Sigmoid colon (tissue), 7 donors: Measurements from ENCODE around the gene PTPRD. TPM values are rescaled to one million over a fixed set of nuclear protein-coding genes. Genes with fewer than 3 reads are reported as not detected.

Experiments
- DNase-seq: peaks from one replicate; pipeline ENCODE4 v3.0.0-alpha.2; 2019
- H3K27ac ChIP-seq, 4 donors: fragments of 200-600 bp; sonication (generic); one replicate each; pipeline ENCODE4 v1.5.1; 2016 to 2019; ENCODE audit warnings: mild to moderate bottlenecking in 1 of 4
- H3K27me3 ChIP-seq, 3 donors: fragments of 200-600 bp; sonication (generic); one replicate each; pipeline ENCODE4 v1.5.1; 2019; ENCODE audit warnings: mild to moderate bottlenecking in 1 of 3
- H3K36me3 ChIP-seq, 4 donors: fragments of 200-600 bp; sonication (generic); one replicate each; pipeline ENCODE4 v1.5.1; 2016 to 2019
- H3K4me1 ChIP-seq, 4 donors: fragments of 200-600 bp; sonication (generic); one replicate each; pipeline ENCODE4 v1.5.1; 2017 to 2019
- H3K4me3 ChIP-seq, 4 donors: fragments of 200-600 bp; sonication (generic); one replicate each; pipeline ENCODE4 v1.5.1; 2017 to 2019; ENCODE audit warnings: mild to moderate bottlenecking in 2 of 4, moderate library complexity in 1 of 4
- H3K9me3 ChIP-seq, 4 donors: fragments of 200-600 bp in 3 of 4; sonication (generic) in 3 of 4; one replicate each; pipeline versions ENCODE4 v1.5.1 to v1.6.1; 2013 to 2019
- CTCF ChIP-seq, 4 experiments: fragments of 450-650 bp in 3 of 4; fragments of 200-600 bp in 1 of 4; IDR thresholded peaks; one replicate each; pipeline ENCODE4 v1.5.1; 2016 to 2019; ENCODE audit warnings: antibody characterized with exemption in 4 of 4, mild to moderate bottlenecking in 3 of 4, moderate library complexity in 2 of 4
- EP300 ChIP-seq, 4 donors: sonication (generic); formaldehyde crosslinking; IDR thresholded peaks; one replicate each; pipeline ENCODE4 v1.6.1; 2017; ENCODE audit warnings: antibody characterized with exemption in 4 of 4
- POLR2A ChIP-seq, 2 donors: fragments of 450-650 bp; IDR thresholded peaks; one replicate each; pipeline ENCODE4 v1.6.1; 2016; ENCODE audit warnings: antibody characterized with exemption in 2 of 2, mild to moderate bottlenecking in 2 of 2, moderate library complexity in 2 of 2
- POLR2AphosphoS5 ChIP-seq, 4 donors: sonication (generic); formaldehyde crosslinking; IDR thresholded peaks; one replicate each; pipeline ENCODE4 v1.6.1; 2017; ENCODE audit warnings: antibody characterized with exemption in 4 of 4
- WGBS, 2 donors: extraction: QIAGEN DNeasy Blood & Tissue Kit; methylation state at CpG; one replicate each; pipeline ENCODE4 v1.1.7; 2013; 5-methylcytosine and 5-hydroxymethylcytosine counted together
- intact Hi-C: fragments of 100-400 bp; cut with DNase I; formaldehyde crosslinking; loops from one replicate; pipeline ENCODE4 v1.15.1; 2023
- polyA plus RNA-seq, 3 donors: library from polyadenylated mRNA; stranded (reverse); fragments of 200-250 nt; gene quantifications; one replicate each; pipeline ENCODE4 v1.2.3, GENCODE V29; 2013
- total RNA-seq, 4 donors: library from RNA; depleted of rRNA; stranded (reverse); fragments of >200 nt; gene quantifications; one replicate each; pipeline ENCODE4 v1.1.0, GENCODE V29; 2016
- donor health status: healthy with polysubstance abuse.
- donor health status: Bipolar disorder and iron deficiency.
- donor health status: healthy.

Gene PTPRD
- total and polyA plus RNA-seq, 7 donors = 1.2 to 18.3 (median 6.3) TPM

- H3K27me3 ChIP-seq = no peaks in the 10 kb centered on the region
- WGBS, 2 donors = 79 to 81% methylated on average over 2 of the region's 2 CpGs
- TF ChIP-seq POLR2AphosphoS5 (IDR thresholded peaks at IDR 0.05) (no peak), EP300 (IDR thresholded peaks at IDR 0.05) (no peak), CTCF (IDR thresholded peaks at IDR 0.05) (no peak), POLR2A (IDR thresholded peaks at IDR 0.05) (no peak)
- no peaks in the 10 kb centered on the region for H3K9me3 ChIP-seq
- H3K36me3 ChIP-seq = no peaks in the 10 kb centered on the region
- H3K4me1 ChIP-seq = no peaks in the 10 kb centered on the region
- DNase-seq = no peak
- H3K4me3 ChIP-seq = no peak overlapping the region
- no peak overlapping the region for H3K27ac ChIP-seq
- intact Hi-C loops = no loop called here
These were observed 998.2 kb downstream of the PTPRD start for GRCh38 chr9:9614607-9615006.

- Histone ChIP-seq H3K4me3 (no peak overlapping the region), H3K27me3 (no peaks in the 10 kb centered on the region), H3K9me3 (no peaks in the 10 kb centered on the region), H3K36me3 (no peaks in the 10 kb centered on the region), H3K27ac (no peak overlapping the region), H3K4me1 (no peaks in the 10 kb centered on the region)
- intact Hi-C loops = no loop called here
- WGBS, 2 donors = 62 to 74% methylated on average over 2 of the region's 2 CpGs
- TF ChIP-seq CTCF (IDR thresholded peaks at IDR 0.05) (no peak), POLR2AphosphoS5 (IDR thresholded peaks at IDR 0.05) (no peak), POLR2A (IDR thresholded peaks at IDR 0.05) (no peak), EP300 (IDR thresholded peaks at IDR 0.05) (no peak)
- DNase-seq = no peak
These were observed 1000.0 kb downstream of the PTPRD start for GRCh38 chr9:9612755-9613154.

- TF ChIP-seq POLR2A (IDR thresholded peaks at IDR 0.05) (no peak), CTCF (IDR thresholded peaks at IDR 0.05) (no peak), POLR2AphosphoS5 (IDR thresholded peaks at IDR 0.05) (no peak), EP300 (IDR thresholded peaks at IDR 0.05) (no peak)
- Histone ChIP-seq H3K4me3 (no peak overlapping the region), H3K9me3 (no peaks in the 10 kb centered on the region), H3K36me3 (no peaks in the 10 kb centered on the region), H3K27me3 (no peaks in the 10 kb centered on the region), H3K27ac (no peak overlapping the region), H3K4me1 (no peaks in the 10 kb centered on the region)
- intact Hi-C loops = no loop called here
- WGBS, 2 donors = 15 to 29% methylated on average over 3 of the region's 3 CpGs
- DNase-seq = no peak
These were observed 1000.5 kb downstream of the PTPRD start for GRCh38 chr9:9612270-9612669.

GRCh38 chr9:9605681-9606080 is 1007.1 kb downstream of the PTPRD start:
- WGBS, 2 donors = 19 to 65% methylated on average over 4 of the region's 4 CpGs
- H3K4me3 ChIP-seq = no peak overlapping the region
- no peaks in the 10 kb centered on the region for H3K36me3 ChIP-seq
- H3K27me3 ChIP-seq = no peaks in the 10 kb centered on the region
- H3K9me3 ChIP-seq = no peaks in the 10 kb centered on the region
- no peaks in the 10 kb centered on the region for H3K4me1 ChIP-seq
- intact Hi-C loops = no loop called here
- no peak overlapping the region for H3K27ac ChIP-seq
- no peak for DNase-seq
- TF ChIP-seq POLR2AphosphoS5 (IDR thresholded peaks at IDR 0.05) = no peak
- no peak for TF ChIP-seq POLR2A (IDR thresholded peaks at IDR 0.05)
- no peak for TF ChIP-seq CTCF (IDR thresholded peaks at IDR 0.05)
- TF ChIP-seq EP300 (IDR thresholded peaks at IDR 0.05) = no peak

- no peak for DNase-seq
These were observed 1009.5 kb downstream of the PTPRD start for GRCh38 chr9:9603345-9603744.

More at GRCh38 chr9:9603345-9603744, 1009.5 kb downstream of the PTPRD start:
- WGBS, 2 donors = 65 to 91% methylated on average over 2 of the region's 2 CpGs
- H3K27ac ChIP-seq = no peak overlapping the region
- no peaks in the 10 kb centered on the region for H3K4me1 ChIP-seq
- TF ChIP-seq POLR2AphosphoS5 (IDR thresholded peaks at IDR 0.05) (no peak), POLR2A (IDR thresholded peaks at IDR 0.05) (no peak), CTCF (IDR thresholded peaks at IDR 0.05) (no peak), EP300 (IDR thresholded peaks at IDR 0.05) (no peak)
- H3K9me3 ChIP-seq = no peaks in the 10 kb centered on the region
- intact Hi-C loops = no loop called here
- no peaks in the 10 kb centered on the region for H3K36me3 ChIP-seq
- H3K4me3 ChIP-seq = no peak overlapping the region
- no peaks in the 10 kb centered on the region for H3K27me3 ChIP-seq
